Heart right ventricle (tissue), 16 donors: Measurements from ENCODE around the gene LRRIQ1. TPM values are rescaled to one million over a fixed set of nuclear protein-coding genes. Genes with fewer than 3 reads are reported as not detected.
"Not testable (repeated sequence)": the region's sequence is repeated elsewhere in the genome, so short reads cannot be mapped to it uniquely, and the experiment has no call there.

Experiments used
- ATAC-seq, 8 donors: fragments of 200-7000 bp; cut with Tn5 transposase; one replicate each; pipeline ENCODE4 v1.9.1; 2020; ENCODE audit warnings: mild to moderate bottlenecking in 8 of 8, moderate library complexity in 8 of 8, moderate number of reproducible peaks in 1 of 8
- DNase-seq, 2 donors: peaks; one replicate each; pipeline ENCODE4 v3.0.0-alpha.2; 2020
- H3K27ac ChIP-seq, 10 donors: fragments of 200-600 bp; sonication (generic) in 2 of 10; one replicate each; pipeline versions ENCODE4 v1.5.0 to v1.8.0; 2020 to 2022; ENCODE audit warnings: mild to moderate bottlenecking in 3 of 10
- H3K27me3 ChIP-seq, 7 donors: fragments of 200-600 bp; one replicate each; pipeline ENCODE4 v1.8.0; 2021 to 2022; ENCODE audit warnings: mild to moderate bottlenecking in 2 of 7
- H3K36me3 ChIP-seq, 9 donors: fragments of 200-600 bp; sonication (generic) in 1 of 9; one replicate each; pipeline versions ENCODE4 v1.5.0 to v1.8.0; 2020 to 2022; ENCODE audit warnings: mild to moderate bottlenecking in 2 of 9
- H3K4me1 ChIP-seq, 9 donors: fragments of 200-600 bp; sonication (generic) in 1 of 9; one replicate each; pipeline versions ENCODE4 v1.5.0 to v1.8.0; 2020 to 2022; ENCODE audit warnings: mild to moderate bottlenecking in 4 of 9
- H3K4me3 ChIP-seq, 10 donors: fragments of 200-600 bp; sonication (generic) in 2 of 10; one replicate each; pipeline versions ENCODE4 v1.5.0 to v1.8.0; 2020 to 2022; ENCODE audit warnings: mild to moderate bottlenecking in 7 of 10, moderate library complexity in 2 of 10
- H3K9me3 ChIP-seq, 11 donors: fragments of 200-600 bp in 10 of 11; sonication (generic) in 2 of 11; one replicate each; pipeline versions ENCODE4 v1.5.0 to v1.8.0; 2013 to 2022; ENCODE audit warnings: mild to moderate bottlenecking in 2 of 11, control low read depth in 1 of 11, moderate library complexity in 1 of 11
- WGBS, 2 donors: extraction: QIAGEN DNeasy Blood & Tissue Kit; methylation state at CpG; one replicate each; pipeline ENCODE4 v1.1.7; 2013; ENCODE audit warnings: inconsistent platforms in 1 of 2; 5-methylcytosine and 5-hydroxymethylcytosine counted together
- intact Hi-C, 10 donors: fragments of 100-400 bp; cut with DNase I; formaldehyde crosslinking; loops; one replicate each; pipeline versions ENCODE4 v1.11.1 to v1.14.2; 2022
- polyA plus RNA-seq, 2 donors: library from polyadenylated mRNA; stranded (reverse); fragments of 200-250 nt; gene quantifications; one replicate each; pipeline ENCODE4 v1.2.3, GENCODE V29; 2013
- total RNA-seq, 10 donors: library from RNA; stranded (reverse); fragmentation: NEBNext Ultra II Directional in 3 of 10; extraction: Animal tissue kit (Norgen Biotek cat#: 25700) in 3 of 10; gene quantifications; one replicate each; pipeline versions ENCODE4 v1.2.1 to v1.2.4, GENCODE V29; 2021 to 2023
- TF ChIP-seq, protein P1 (sequence below), 9 donors: fragments of 200-600 bp; sonication (generic) in 2 of 9; IDR thresholded peaks; one replicate each; pipeline versions ENCODE4 v1.5.0 to v1.8.0; 2021 to 2022; ENCODE audit warnings: antibody characterized with exemption in 9 of 9, mild to moderate bottlenecking in 5 of 9, moderate library complexity in 1 of 9
- donor health status: Arrhythmogenic right ventricular cardiomyopathy.
- donor health status: ischemic (EF 13 %, LVEDD 7.1; RV severe dilation, severe dysfunction).
- donor health status: healthy with polysubstance abuse.
- donor health status: DM: no; HTN: yes; CAD: no.
- donor health status: DM: no; HTN: no; CAD: no.
- donor health status: ischemic (EF 25% LVEDD 6.9; RV normal size, moderate dysfunction).
- donor health status: ischemic (EF 25% LVEDD 5.7; RV mildly dilated, moderate dysfunction).
- donor health status: healthy.
- donor health status: DM: yes; HTN: yes; CAD: no.
- donor health status: Ischemic cardiomyopathy.
- donor health status: ischemic (EF 35%, LVEDD 5.7; RV mildly dilated, moderate dysfunction).
- donor health status: nonischemic (EF 11% LVEDD 7.7; RV severe dilation, severe dysfunction).
- donor health status: DM: yes; HTN: yes; CAD: no.
- donor health status: PGD.
- donor health status: ischemic (EF 29% LVEDD 5.4; RV normal size, mild dysfunction).
- donor health status: nonischemic (EF 23%, LVEDD 6.1; RV moderate dilation, normal function).

LRRIQ1 gene
- total and polyA plus RNA-seq, 12 donors, result 0.04 to 0.79 (median 0.15) TPM; not detected in 1

DNA sequence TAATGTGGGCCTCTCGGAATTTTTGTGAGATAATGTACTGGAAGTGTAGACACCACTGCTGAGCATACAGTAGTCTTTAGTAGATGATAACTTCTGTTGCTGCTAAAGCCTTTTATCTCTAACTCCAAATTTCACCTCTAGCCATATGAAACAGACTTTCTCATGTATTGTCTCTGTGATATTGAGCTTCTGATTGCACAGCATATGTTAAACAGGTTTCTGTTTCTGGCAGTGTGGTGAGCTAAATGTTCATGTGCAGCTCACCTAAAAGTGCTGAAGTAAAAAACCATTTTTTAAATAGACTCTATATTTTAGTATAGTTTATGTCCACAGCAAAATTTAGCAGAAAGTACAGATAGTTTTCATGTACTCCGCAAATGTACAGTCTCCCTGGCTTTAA, 154.6 kb downstream of the LRRIQ1 start:
- no peak for DNase-seq
- ATAC-seq, result no peak
- Histone ChIP-seq H3K27me3 (no peaks in the 10 kb centered on the region), H3K4me3 (no peak overlapping the region), H3K4me1 (no peaks in the 10 kb centered on the region), H3K36me3 (no peaks in the 10 kb centered on the region), H3K27ac (no peak overlapping the region), H3K9me3 (no peaks in the 10 kb centered on the region)
- WGBS, 2 donors, result 47 to 50% methylated on average over 2 of the region's 2 CpGs
- intact Hi-C loops, result no loop called here
- TF ChIP-seq, protein P1, sequence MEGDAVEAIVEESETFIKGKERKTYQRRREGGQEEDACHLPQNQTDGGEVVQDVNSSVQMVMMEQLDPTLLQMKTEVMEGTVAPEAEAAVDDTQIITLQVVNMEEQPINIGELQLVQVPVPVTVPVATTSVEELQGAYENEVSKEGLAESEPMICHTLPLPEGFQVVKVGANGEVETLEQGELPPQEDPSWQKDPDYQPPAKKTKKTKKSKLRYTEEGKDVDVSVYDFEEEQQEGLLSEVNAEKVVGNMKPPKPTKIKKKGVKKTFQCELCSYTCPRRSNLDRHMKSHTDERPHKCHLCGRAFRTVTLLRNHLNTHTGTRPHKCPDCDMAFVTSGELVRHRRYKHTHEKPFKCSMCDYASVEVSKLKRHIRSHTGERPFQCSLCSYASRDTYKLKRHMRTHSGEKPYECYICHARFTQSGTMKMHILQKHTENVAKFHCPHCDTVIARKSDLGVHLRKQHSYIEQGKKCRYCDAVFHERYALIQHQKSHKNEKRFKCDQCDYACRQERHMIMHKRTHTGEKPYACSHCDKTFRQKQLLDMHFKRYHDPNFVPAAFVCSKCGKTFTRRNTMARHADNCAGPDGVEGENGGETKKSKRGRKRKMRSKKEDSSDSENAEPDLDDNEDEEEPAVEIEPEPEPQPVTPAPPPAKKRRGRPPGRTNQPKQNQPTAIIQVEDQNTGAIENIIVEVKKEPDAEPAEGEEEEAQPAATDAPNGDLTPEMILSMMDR (IDR thresholded peaks at IDR 0.05), result no peak

- H3K4me3 ChIP-seq, H3K27ac ChIP-seq, H3K4me1 ChIP-seq, intact Hi-C loops, ATAC-seq, DNase-seq, H3K27me3 ChIP-seq, H3K36me3 ChIP-seq: not testable (repeated sequence)
- H3K9me3 ChIP-seq, result peaks cover 0 to 35% (median 0%) of the 10 kb centered on the region in 11 donors
- 72 to 76% methylated on average over 3 of the region's 3 CpGs for WGBS, 2 donors
Measured at GRCh38 chr12:85203809-85204208, 167.7 kb downstream of the LRRIQ1 start.

- intact Hi-C loops, result no loop called here
- Histone ChIP-seq H3K9me3 (peaks cover 0 to 28% (median 0%) of the 10 kb centered on the region in 11 donors), H3K36me3 (no peaks in the 10 kb centered on the region), H3K4me3 (no peak overlapping the region), H3K4me1 (no peaks in the 10 kb centered on the region), H3K27me3 (no peaks in the 10 kb centered on the region), H3K27ac (no peak overlapping the region)
- DNase-seq (no peak), ATAC-seq (no peak)
- TF ChIP-seq, protein P1 (IDR thresholded peaks at IDR 0.05), result no peak
- WGBS, 2 donors, result 83 to 85% methylated on average over 4 of the region's 4 CpGs
Measured at GRCh38 chr12:85206543-85206942, 170.4 kb downstream of the LRRIQ1 start.

GRCh38 chr12:85224339-85224738, 188.2 kb downstream of the LRRIQ1 start:
- H3K4me1 ChIP-seq, H3K9me3 ChIP-seq, DNase-seq, H3K27me3 ChIP-seq, H3K4me3 ChIP-seq, H3K36me3 ChIP-seq, H3K27ac ChIP-seq, intact Hi-C loops, ATAC-seq: not testable (repeated sequence)
- WGBS, 2 donors, result 97 to 98% methylated on average over 1 of the region's 1 CpG

DNA sequence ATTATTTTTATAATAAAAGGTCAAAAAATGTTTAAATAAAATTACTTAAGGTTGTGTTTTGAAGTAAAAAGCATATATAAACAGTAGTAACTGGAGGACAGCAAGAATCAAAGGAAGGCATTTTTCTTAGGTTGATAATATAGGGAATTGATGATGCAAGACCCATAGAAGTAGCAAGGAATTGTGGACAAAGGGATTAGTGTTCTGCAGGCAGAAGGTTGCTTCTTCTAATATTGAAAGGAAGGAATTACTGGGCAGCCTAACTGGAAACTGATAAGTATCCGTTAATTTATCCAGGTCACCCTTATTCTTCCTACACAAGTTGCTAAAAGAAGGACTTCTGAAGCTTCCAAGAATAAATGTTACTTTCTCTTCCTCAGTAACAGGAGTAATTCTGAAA, 189.3 kb downstream of the LRRIQ1 start:
- intact Hi-C loops, result no loop called here
- 46 to 54% methylated on average over 1 of the region's 1 CpG for WGBS, 2 donors
- Histone ChIP-seq H3K27me3 (no peaks in the 10 kb centered on the region), H3K4me3 (no peak overlapping the region), H3K9me3 (peaks cover 0 to 7% (median 0%) of the 10 kb centered on the region in 11 donors), H3K27ac (no peak overlapping the region), H3K36me3 (no peaks in the 10 kb centered on the region), H3K4me1 (no peaks in the 10 kb centered on the region)
- TF ChIP-seq, protein P1 (IDR thresholded peaks at IDR 0.05), result no peak
- DNase-seq (no peak), ATAC-seq (no peak)
